Activated CD8-positive, alpha-beta memory T cell treated with anti-CD3 and anti-CD28 coated beads, Interleukin-2, amount 50 U/mL, for 24 hours (primary cell): ENCODE results near the gene IER3.
"Not testable (repeated sequence)": the region's sequence is repeated elsewhere in the genome, so short reads cannot be mapped to it uniquely, and the experiment has no call there.

Source experiments
- DNase-seq: peaks from one replicate; pipeline ENCODE4 v3.0.0-alpha.2; 2020; ENCODE audit errors: extremely low read depth

The IER3 gene

GRCh38 chr6:30768634-30769087, 24.3 kb upstream of the IER3 start:
- DNase-seq, result no peak

- DNase-seq, result no peak
Observed at GRCh38 chr6:30767944-30768301, 23.6 kb upstream of the IER3 start.

GRCh38 chr6:30767158-30767943, 23.0 kb upstream of the IER3 start:
- DNase-seq, result no peak

- no peak for DNase-seq
Observed at GRCh38 chr6:30766461-30767157, 22.3 kb upstream of the IER3 start.

- DNase-seq, result not testable (repeated sequence)
Observed at GRCh38 chr6:30765495-30765894, 21.1 kb upstream of the IER3 start.

GRCh38 chr6:30764490-30765043, 20.2 kb upstream of the IER3 start:
- DNase-seq, result not testable (repeated sequence)

- no peak for DNase-seq
Observed at GRCh38 chr6:30763618-30764489, 19.5 kb upstream of the IER3 start.

- no peak for DNase-seq
Observed at GRCh38 chr6:30763155-30763617, 18.8 kb upstream of the IER3 start.

GRCh38 chr6:30761791-30762429, 17.6 kb upstream of the IER3 start:
- DNase-seq, result no peak

GRCh38 chr6:30760549-30760948, 16.2 kb upstream of the IER3 start:
- DNase-seq, result no peak

- DNase-seq, result no peak
Observed at GRCh38 chr6:30759575-30760239, 15.4 kb upstream of the IER3 start.

- DNase-seq, result no peak
Observed at GRCh38 chr6:30757261-30757904, 13.0 kb upstream of the IER3 start.

GRCh38 chr6:30756405-30757003, 12.2 kb upstream of the IER3 start:
- not testable (repeated sequence) for DNase-seq

GRCh38 chr6:30754631-30755030, 10.3 kb upstream of the IER3 start:
- DNase-seq, result no peak

GRCh38 chr6:30752157-30752927, 8.0 kb upstream of the IER3 start:
- no peak for DNase-seq

GRCh38 chr6:30750379-30750668, 6.0 kb upstream of the IER3 start:
- no peak for DNase-seq

GRCh38 chr6:30749554-30750378, 5.4 kb upstream of the IER3 start:
- no peak for DNase-seq

- no peak for DNase-seq
Observed at GRCh38 chr6:30748851-30749540, 4.6 kb upstream of the IER3 start.
